HCT116 (cell line): ENCODE results near the gene C9orf78. TPM values are rescaled to one million over a fixed set of nuclear protein-coding genes. Genes with fewer than 3 reads are reported as not detected.
A peak's percentile ranks its signal among the peaks of the same experiment; 100 is the strongest.

Source experiments
- ATAC-seq: fragments of 200-7000 bp; cut with Tn5 transposase; 2 replicates; pipeline ENCODE4 v1.9.1; 2020; ENCODE audit warnings: mild to moderate bottlenecking, moderate library complexity
- BruUV-seq: library from RNA; stranded (reverse); fragments of 400-500 nt; replicated peaks from 2 replicates; lab custom pipeline; 2021; lab: Mats Ljungman, UMichigan
- CTCF ChIA-PET: fragments of 300-600 bp; sonication (Branson Sonifier 250); formaldehyde crosslinking; loops from one replicate; lab custom pipeline; 2021; ENCODE audit warnings: antibody characterized with exemption; lab: Charles Lee
- POLR2A ChIA-PET: fragments of 300-600, 350-600 bp; sonication (Branson Sonifier 250); formaldehyde crosslinking; loops from one replicate; lab custom pipeline; 2021; ENCODE audit warnings: antibody characterized with exemption; lab: Charles Lee
- RAD21 ChIA-PET, 2 experiments: fragments of 300-600 bp; sonication (Branson Sonifier 250); formaldehyde crosslinking; loops; one replicate each; lab custom pipeline; 2023; ENCODE audit warnings: low total read pairs in 2 of 2; ENCODE audit not compliant: uncharacterized antibody in 2 of 2, unreplicated experiment in 2 of 2, low non-redundant PET in 1 of 2; lab: Charles Lee
- DNase-seq: peaks from one replicate; pipeline ENCODE4 v3.0.0-alpha.2; 2010; ENCODE audit warnings: low read depth, low spot score
- H2AFZ ChIP-seq: fragments of 200-600 bp; shearing (Covaris generic), sonication (generic); 2 replicates; pipeline ENCODE4 v1.6.1; 2017; ENCODE audit warnings: low read depth, mixed run types, mixed read lengths, antibody characterized with exemption, low read length; ENCODE audit not compliant: poor library complexity, severe bottlenecking
- H3K27ac ChIP-seq: 2 replicates; pipeline ENCODE4 v1.5.1; 2012; ENCODE audit warnings: low read depth, low read length
- H3K27me3 ChIP-seq: fragments of 200-600 bp; sonication (generic); 2 replicates; pipeline ENCODE4 v1.6.1; 2016; ENCODE audit warnings: mixed run types, low read length, mixed read lengths; ENCODE audit not compliant: insufficient read depth
- H3K36me3 ChIP-seq, 2 experiments: fragments of 200-500 bp in 1 of 2; fragments of 200-600 bp in 1 of 2; sonication (Bioruptor generic) in 1 of 2; sonication (generic) in 1 of 2; 2 replicates each; pipeline versions ENCODE4 v1.5.1 to v1.6.1; 2014 to 2016; ENCODE audit warnings: low read length in 2 of 2, inconsistent platforms in 1 of 2, mixed read lengths in 1 of 2, mixed run types in 1 of 2; ENCODE audit not compliant: insufficient read depth in 2 of 2, control insufficient read depth in 1 of 2
- H3K4me1 ChIP-seq, 2 experiments: fragments of 200-600 bp in 1 of 2; sonication (generic) in 1 of 2; 2 replicates each; pipeline versions ENCODE4 v1.5.1 to v1.6.1; 2012 to 2017; ENCODE audit warnings: low read length in 2 of 2, inconsistent platforms in 1 of 2, mild to moderate bottlenecking in 1 of 2, mixed read lengths in 1 of 2, mixed run types in 1 of 2, moderate library complexity in 1 of 2; ENCODE audit not compliant: insufficient read depth in 2 of 2, control insufficient read depth in 1 of 2
- H3K4me2 ChIP-seq: fragments of 200-600 bp; sonication (generic); 2 replicates; pipeline ENCODE4 v1.6.1; 2017; ENCODE audit warnings: mixed run types, low read length, mixed read lengths
- H3K4me3 ChIP-seq, 2 experiments: fragments of 200-600 bp in 1 of 2; sonication (generic) in 1 of 2; replicated peaks in 1 of 2; 2 replicates each; pipeline ENCODE4 v1.5.1; 2011 to 2016; ENCODE audit warnings: low read length in 2 of 2, control low read depth in 1 of 2, low read depth in 1 of 2, mild to moderate bottlenecking in 1 of 2, mixed read lengths in 1 of 2, mixed run types in 1 of 2
- H3K79me2 ChIP-seq: fragments of 200-600 bp; sonication (generic); 2 replicates; pipeline ENCODE4 v1.6.1; 2017; ENCODE audit warnings: mild to moderate bottlenecking, mixed run types, low read length, moderate library complexity, mixed read lengths; ENCODE audit not compliant: insufficient read depth
- H3K9ac ChIP-seq: fragments of 200-600 bp; sonication (generic); 2 replicates; pipeline ENCODE4 v1.6.1; 2016; ENCODE audit warnings: low read length, mixed read lengths
- H3K9me2 ChIP-seq: fragments of 200-600 bp; sonication (generic), shearing (Covaris generic); 2 replicates; pipeline ENCODE4 v1.6.1; 2017; ENCODE audit warnings: mixed run types, mild to moderate bottlenecking, moderate library complexity; ENCODE audit not compliant: insufficient read depth
- H3K9me3 ChIP-seq, 2 experiments: fragments of 200-500 bp in 1 of 2; fragments of 200-600 bp in 1 of 2; sonication (Bioruptor generic) in 1 of 2; sonication (generic) in 1 of 2; 2 replicates each; pipeline ENCODE4 v1.6.1; 2014 to 2017; ENCODE audit warnings: low read length in 2 of 2, mixed read lengths in 2 of 2, inconsistent platforms in 1 of 2, low read depth in 1 of 2, mild to moderate bottlenecking in 1 of 2, mixed run types in 1 of 2, moderate library complexity in 1 of 2; ENCODE audit not compliant: control insufficient read depth in 1 of 2, insufficient read depth in 1 of 2
- H4K20me1 ChIP-seq: fragments of 200-600 bp; sonication (generic), shearing (Covaris generic); 2 replicates; pipeline ENCODE4 v1.6.1; 2017; ENCODE audit warnings: mixed run types, mild to moderate bottlenecking, moderate library complexity; ENCODE audit not compliant: insufficient read depth
- CBX3 ChIP-seq: IDR thresholded peaks from 2 replicates; pipeline ENCODE4 v1.6.1; 2012; ENCODE audit warnings: low read depth
- CEBPB ChIP-seq: IDR thresholded peaks from 2 replicates; pipeline ENCODE4 v1.6.1; 2012; ENCODE audit warnings: low read depth
- ELF1 ChIP-seq: IDR thresholded peaks from 2 replicates; pipeline ENCODE4 v1.6.1; 2012; ENCODE audit warnings: low read depth, borderline replicate concordance
- EZH2 ChIP-seq: fragments of 200-600 bp; sonication (generic); IDR thresholded peaks from 2 replicates; pipeline ENCODE4 v1.6.1; 2017; ENCODE audit warnings: antibody characterized with exemption, mixed run types
- EZH2phosphoT487 ChIP-seq: fragments of 200-600 bp; IDR thresholded peaks from 2 replicates; pipeline ENCODE4 v1.6.1; 2018; ENCODE audit warnings: antibody characterized with exemption, borderline replicate concordance
- POLR2A ChIP-seq: IDR thresholded peaks from 2 replicates; pipeline ENCODE4 v1.7.0; 2011; ENCODE audit warnings: borderline replicate concordance; ENCODE audit not compliant: insufficient read depth, insufficient read length; ENCODE audit errors: extremely low read depth
- RAD21 ChIP-seq: IDR thresholded peaks from 2 replicates; pipeline ENCODE4 v1.6.1; 2012; ENCODE audit warnings: low read depth, mild to moderate bottlenecking
- REST ChIP-seq: IDR thresholded peaks from 2 replicates; pipeline ENCODE4 v1.6.1; 2012; ENCODE audit warnings: low read depth
- SRF ChIP-seq: IDR thresholded peaks from 2 replicates; pipeline ENCODE4 v1.6.1; 2012; ENCODE audit warnings: low read depth
- ZNF274 ChIP-seq: fragments of 200-500 bp; sonication (Bioruptor generic); IDR thresholded peaks from 2 replicates; pipeline ENCODE4 v1.6.1; 2014; ENCODE audit warnings: mild to moderate bottlenecking, low read depth, low read length, inconsistent platforms
- intact Hi-C: fragments of 100-400 bp; cut with micrococcal nuclease; formaldehyde crosslinking; loops from 2 replicates; pipeline ENCODE4 v1.10.0; 2022
- microRNA-seq: library from miRNA; unstranded; fragments of <30 nt; microRNA quantifications from one replicate; pipeline ENCODE4, GENCODE V29; 2016; ENCODE audit warnings: borderline number of aligned reads
- total RNA-seq: library from RNA; stranded (reverse); gene quantifications from one replicate; pipeline ENCODE4 v1.2.1, GENCODE V29; 2021; ENCODE audit not compliant: unreplicated experiment
- TF ChIP-seq, protein P1 (sequence below): IDR thresholded peaks from 2 replicates; pipeline ENCODE4 v1.6.1; 2012

The C9orf78 gene
- total RNA-seq, 1 experiment from 2014 or later = 41.4 TPM

DNA sequence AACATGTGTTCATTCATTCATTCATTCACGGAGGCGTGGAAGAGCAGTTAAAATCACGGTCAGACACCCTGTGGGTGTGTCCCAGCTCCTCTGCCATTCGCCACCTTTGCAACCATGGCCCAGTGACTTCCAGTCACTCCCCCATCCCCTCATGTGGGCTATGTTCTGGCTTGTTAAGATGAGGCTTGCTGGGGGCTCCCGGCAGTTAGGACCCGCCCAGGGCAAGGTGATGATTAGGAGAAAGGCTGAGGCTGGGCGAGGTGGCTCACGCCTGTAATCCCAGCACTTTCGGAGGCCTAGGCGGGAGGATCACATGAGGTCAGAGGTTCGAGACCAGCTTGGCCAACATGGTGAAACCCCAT, 57.3 kb downstream of the C9orf78 start:
- BruUV-seq = no TSS peak
- RAD21 ChIA-PET = interaction anchor here (0.8 to 1.5 kb wide), 3 partner anchors 40 to 646 kb away, joined by 4 to 9 read pairs (median 7); no protein-coding TSS in a partner anchor
- no peaks in the 10 kb centered on the region for H4K20me1 ChIP-seq
- POLR2A ChIA-PET = interaction anchor here (0.8 to 1.6 kb wide), 6 partner anchors 16 to 646 kb away, joined by 3 to 11 read pairs (median 5); no protein-coding TSS in a partner anchor
- H3K36me3 ChIP-seq = no peaks in the 10 kb centered on the region
- H3K9ac ChIP-seq = peak overlapping the region; percentile 65
- H3K79me2 ChIP-seq = no peaks in the 10 kb centered on the region
- H3K4me3 ChIP-seq = peak overlapping the region in 1 of 2 experiments; percentile 57; a peak in 2 of 4 replicates
- H3K27me3 ChIP-seq = no peaks in the 10 kb centered on the region
- DNase-seq (no peak), ATAC-seq (peak; percentile 17; the same call in 1 of the 2 replicates)
- H3K27ac ChIP-seq = peak overlapping the region; percentile 71
- no peaks in the 10 kb centered on the region for H3K9me3 ChIP-seq
- peaks cover 26 to 29% of the 10 kb centered on the region in 2 experiments for H3K4me1 ChIP-seq
- CTCF ChIA-PET = interaction anchor here (1.0 to 3.9 kb wide), 5 partner anchors 13 to 639 kb away, joined by 3 to 42 read pairs (median 8); partner anchors contain the start of gene ASB6
- intact Hi-C loops = no loop called here
- no peak for TF ChIP-seq EZH2phosphoT487
- TF ChIP-seq SRF = no peak
- TF ChIP-seq POLR2A = no peak
- no peak for TF ChIP-seq ELF1
- no peak for TF ChIP-seq CBX3
- no peak for TF ChIP-seq EZH2
- no peak for TF ChIP-seq REST
- TF ChIP-seq ZNF274 = no peak
- TF ChIP-seq, protein P1, sequence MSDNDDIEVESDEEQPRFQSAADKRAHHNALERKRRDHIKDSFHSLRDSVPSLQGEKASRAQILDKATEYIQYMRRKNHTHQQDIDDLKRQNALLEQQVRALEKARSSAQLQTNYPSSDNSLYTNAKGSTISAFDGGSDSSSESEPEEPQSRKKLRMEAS = no peak
- no peak for TF ChIP-seq RAD21
- no peak for TF ChIP-seq CEBPB
- peak overlapping the region; percentile 88 for H3K4me2 ChIP-seq
- H2AFZ ChIP-seq = peak overlapping the region; percentile 80
- H3K9me2 ChIP-seq = no peaks in the 10 kb centered on the region

Small RNAs within 50 kb of the gene (microRNA-seq; reads per million reads assigned to microRNA genes)
- not detected for gene MIR6855

Other genes with a start within 250 kb of the C9orf78 start
- not detected for gene C9orf50, start 214.2 kb downstream of the C9orf78 start, total RNA-seq
- gene NTMT1, start 209.1 kb downstream of the C9orf78 start, total RNA-seq = 84.8 TPM
- gene ASB6, start 193.1 kb downstream of the C9orf78 start, total RNA-seq = 21.6 TPM
- 25.5 TPM for gene PRRX2, start 169.6 kb downstream of the C9orf78 start, total RNA-seq
- 17.2 TPM for gene PTGES, start 82.2 kb downstream of the C9orf78 start, total RNA-seq
- gene TOR1B, start 32.1 kb downstream of the C9orf78 start, total RNA-seq = 19.0 TPM
- 24.4 TPM for gene TOR1A, start 11.1 kb downstream of the C9orf78 start, total RNA-seq
- gene USP20, start 183 bp upstream of the C9orf78 start, total RNA-seq = 16.8 TPM
- gene FNBP1, start 207.9 kb upstream of the C9orf78 start, total RNA-seq = 25.0 TPM
- 32.5 TPM for gene GPR107, start 218.6 kb upstream of the C9orf78 start, total RNA-seq